ENCODE results near the gene CLCNKB.

DNA sequence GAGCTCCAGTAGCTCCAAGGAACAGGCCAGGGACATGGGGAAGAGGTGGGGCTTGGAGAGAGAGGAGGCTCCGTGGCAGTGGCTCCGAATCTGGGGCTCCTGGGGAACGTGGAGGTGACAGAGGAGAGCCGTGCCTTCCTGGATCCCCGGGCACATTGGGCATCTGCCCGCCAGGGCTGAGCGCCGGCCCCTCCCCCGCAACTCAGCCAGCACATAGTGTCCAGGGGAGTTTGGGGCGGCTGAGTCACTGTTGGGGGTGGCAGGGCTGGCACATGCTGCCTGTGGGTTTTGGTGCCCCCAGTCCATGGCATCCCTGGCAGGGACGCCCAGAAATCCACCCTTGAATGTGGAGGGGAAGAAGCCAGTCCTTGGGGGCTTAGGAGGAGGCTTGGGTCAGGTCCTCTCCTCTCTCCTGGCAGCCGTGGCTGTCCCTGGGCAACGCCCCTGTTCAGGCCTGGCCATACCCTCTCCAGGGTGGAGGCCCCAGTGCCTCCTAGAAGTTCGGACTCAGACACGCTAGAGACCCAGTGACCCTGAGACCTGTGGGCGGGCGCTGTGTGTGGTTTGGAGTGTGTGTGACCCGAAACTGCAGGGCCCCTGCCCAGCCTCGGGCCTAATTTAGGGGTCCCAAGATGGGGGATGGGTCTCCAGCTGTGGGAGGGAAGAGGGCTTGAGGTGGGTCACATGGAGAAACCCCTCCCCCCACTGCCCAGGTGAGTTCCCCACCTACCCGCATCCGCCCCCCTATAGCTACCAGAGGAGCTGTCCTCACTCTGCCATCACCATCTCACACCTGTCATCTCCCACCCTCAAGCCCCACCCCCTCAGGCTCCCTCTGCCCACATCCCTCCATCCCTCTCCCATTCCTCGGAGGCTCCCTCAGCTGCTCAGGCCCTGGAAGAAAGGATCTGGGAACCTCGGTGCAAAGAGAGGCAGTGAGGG is 27.4 kb upstream of the CLCNKB start:
- TF ChIP-seq EZH2 (IDR thresholded peaks at IDR 0.05; ENCODE audit: borderline replicate concordance, low read depth, low read length, severe bottlenecking): no peak
- TF ChIP-seq, protein P1, sequence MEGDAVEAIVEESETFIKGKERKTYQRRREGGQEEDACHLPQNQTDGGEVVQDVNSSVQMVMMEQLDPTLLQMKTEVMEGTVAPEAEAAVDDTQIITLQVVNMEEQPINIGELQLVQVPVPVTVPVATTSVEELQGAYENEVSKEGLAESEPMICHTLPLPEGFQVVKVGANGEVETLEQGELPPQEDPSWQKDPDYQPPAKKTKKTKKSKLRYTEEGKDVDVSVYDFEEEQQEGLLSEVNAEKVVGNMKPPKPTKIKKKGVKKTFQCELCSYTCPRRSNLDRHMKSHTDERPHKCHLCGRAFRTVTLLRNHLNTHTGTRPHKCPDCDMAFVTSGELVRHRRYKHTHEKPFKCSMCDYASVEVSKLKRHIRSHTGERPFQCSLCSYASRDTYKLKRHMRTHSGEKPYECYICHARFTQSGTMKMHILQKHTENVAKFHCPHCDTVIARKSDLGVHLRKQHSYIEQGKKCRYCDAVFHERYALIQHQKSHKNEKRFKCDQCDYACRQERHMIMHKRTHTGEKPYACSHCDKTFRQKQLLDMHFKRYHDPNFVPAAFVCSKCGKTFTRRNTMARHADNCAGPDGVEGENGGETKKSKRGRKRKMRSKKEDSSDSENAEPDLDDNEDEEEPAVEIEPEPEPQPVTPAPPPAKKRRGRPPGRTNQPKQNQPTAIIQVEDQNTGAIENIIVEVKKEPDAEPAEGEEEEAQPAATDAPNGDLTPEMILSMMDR (IDR thresholded peaks at IDR 0.05; ENCODE audit: extremely low read depth in 1 of 2, insufficient read depth in 1 of 2, low read depth in 1 of 2, low read length in 2 of 2): no peak
- TF ChIP-seq, protein P2, sequence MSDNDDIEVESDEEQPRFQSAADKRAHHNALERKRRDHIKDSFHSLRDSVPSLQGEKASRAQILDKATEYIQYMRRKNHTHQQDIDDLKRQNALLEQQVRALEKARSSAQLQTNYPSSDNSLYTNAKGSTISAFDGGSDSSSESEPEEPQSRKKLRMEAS (IDR thresholded peaks at IDR 0.05; ENCODE audit: insufficient read depth, insufficient read length): no peak
- TF ChIP-seq POLR2AphosphoS5 (IDR thresholded peaks at IDR 0.05; ENCODE audit: insufficient read depth, low read depth, low read length): no peak
- no peak for TF ChIP-seq POLR2A (IDR thresholded peaks at IDR 0.05; ENCODE audit: low read depth, low read length)
- no peak for TF ChIP-seq MYC (IDR thresholded peaks at IDR 0.05; ENCODE audit: low read depth, low read length)
- TF ChIP-seq GATA2 (IDR thresholded peaks at IDR 0.05; ENCODE audit: insufficient read depth, insufficient read length, low read depth, low read length): no peak
